ENCODE data around the gene CSGALNACT2. TPM values are rescaled to one million over a fixed set of nuclear protein-coding genes. Genes with fewer than 3 reads are reported as not detected.

CSGALNACT2 gene
- total and polyA plus RNA-seq, 7 donors, result 3.2 to 37.1 (median 25.0) TPM

DNA sequence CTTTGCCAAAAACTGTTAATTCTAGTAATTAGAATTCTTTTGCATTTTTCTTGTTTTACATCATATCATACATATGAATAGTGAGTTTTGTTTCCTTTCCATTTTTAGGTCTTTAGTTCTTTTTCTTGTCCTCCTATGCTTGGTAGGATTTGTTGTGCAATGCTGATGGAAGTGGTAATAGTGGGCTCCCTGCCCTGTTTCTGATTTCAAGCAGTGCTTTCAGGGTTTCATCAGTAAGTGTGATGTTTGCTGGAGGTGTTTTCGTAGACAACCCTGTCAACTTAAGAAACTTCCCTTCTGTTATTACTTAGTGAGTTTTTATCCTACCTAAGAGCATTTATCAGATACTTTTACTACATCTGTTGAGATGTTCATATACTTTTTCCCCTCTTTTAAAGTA, 50.5 kb downstream of the CSGALNACT2 start:
- DNase-seq, result no peak
- H3K27ac ChIP-seq, result no peak overlapping the region
- TF ChIP-seq, protein P1, sequence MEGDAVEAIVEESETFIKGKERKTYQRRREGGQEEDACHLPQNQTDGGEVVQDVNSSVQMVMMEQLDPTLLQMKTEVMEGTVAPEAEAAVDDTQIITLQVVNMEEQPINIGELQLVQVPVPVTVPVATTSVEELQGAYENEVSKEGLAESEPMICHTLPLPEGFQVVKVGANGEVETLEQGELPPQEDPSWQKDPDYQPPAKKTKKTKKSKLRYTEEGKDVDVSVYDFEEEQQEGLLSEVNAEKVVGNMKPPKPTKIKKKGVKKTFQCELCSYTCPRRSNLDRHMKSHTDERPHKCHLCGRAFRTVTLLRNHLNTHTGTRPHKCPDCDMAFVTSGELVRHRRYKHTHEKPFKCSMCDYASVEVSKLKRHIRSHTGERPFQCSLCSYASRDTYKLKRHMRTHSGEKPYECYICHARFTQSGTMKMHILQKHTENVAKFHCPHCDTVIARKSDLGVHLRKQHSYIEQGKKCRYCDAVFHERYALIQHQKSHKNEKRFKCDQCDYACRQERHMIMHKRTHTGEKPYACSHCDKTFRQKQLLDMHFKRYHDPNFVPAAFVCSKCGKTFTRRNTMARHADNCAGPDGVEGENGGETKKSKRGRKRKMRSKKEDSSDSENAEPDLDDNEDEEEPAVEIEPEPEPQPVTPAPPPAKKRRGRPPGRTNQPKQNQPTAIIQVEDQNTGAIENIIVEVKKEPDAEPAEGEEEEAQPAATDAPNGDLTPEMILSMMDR (IDR thresholded peaks at IDR 0.05), result no peak
- TF ChIP-seq EP300 (IDR thresholded peaks at IDR 0.05), result no peak
- TF ChIP-seq POLR2A (IDR thresholded peaks at IDR 0.05), result no peak
- TF ChIP-seq POLR2AphosphoS5 (IDR thresholded peaks at IDR 0.05), result no peak
- H3K9me3 ChIP-seq, result no peaks in the 10 kb centered on the region
- H3K27me3 ChIP-seq, result no peaks in the 10 kb centered on the region
- peaks cover 0 to 15% (median 9%) of the 10 kb centered on the region in 4 donors for H3K4me1 ChIP-seq
- no peak overlapping the region for H3K4me3 ChIP-seq
- intact Hi-C loops (cut with DNase I), result no loop called here
- peaks cover 0 to 23% (median 3%) of the 10 kb centered on the region in 4 donors for H3K36me3 ChIP-seq
- WGBS, 2 donors, result 91 to 92% methylated on average over 1 of the region's 1 CpG

DNA sequence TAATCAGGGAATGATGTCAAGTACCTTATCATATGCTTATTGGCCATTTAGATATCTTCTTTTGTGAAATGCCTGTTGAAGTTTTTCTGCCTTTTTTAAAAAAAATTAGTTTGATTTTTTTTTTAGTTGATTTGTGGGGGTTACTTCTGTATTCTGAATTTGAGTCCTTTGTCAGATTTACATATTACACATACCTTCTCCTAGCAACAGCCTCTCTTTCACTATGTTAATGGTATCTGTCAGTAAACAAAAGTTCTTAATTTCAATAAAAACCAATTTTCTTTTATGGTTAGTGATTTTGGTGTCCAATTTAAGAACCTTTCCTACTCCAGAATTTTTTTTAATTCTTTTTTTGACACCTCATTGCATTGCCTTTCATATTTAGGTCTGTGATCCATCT, 52.0 kb downstream of the CSGALNACT2 start:
- H3K4me1 ChIP-seq, result peaks cover 0 to 15% (median 9%) of the 10 kb centered on the region in 4 donors
- no peak overlapping the region for H3K4me3 ChIP-seq
- DNase-seq, result no peak
- peaks cover 0 to 14% (median under 1%) of the 10 kb centered on the region in 4 donors for H3K36me3 ChIP-seq
- no peaks in the 10 kb centered on the region for H3K27me3 ChIP-seq
- peak overlapping the region in 1 of 4 donors; percentile 48 for H3K27ac ChIP-seq
- intact Hi-C loops (cut with DNase I), result no loop called here
- no peaks in the 10 kb centered on the region for H3K9me3 ChIP-seq
- TF ChIP-seq EP300 (IDR thresholded peaks at IDR 0.05) (no peak), POLR2A (IDR thresholded peaks at IDR 0.05) (no peak)

DNA sequence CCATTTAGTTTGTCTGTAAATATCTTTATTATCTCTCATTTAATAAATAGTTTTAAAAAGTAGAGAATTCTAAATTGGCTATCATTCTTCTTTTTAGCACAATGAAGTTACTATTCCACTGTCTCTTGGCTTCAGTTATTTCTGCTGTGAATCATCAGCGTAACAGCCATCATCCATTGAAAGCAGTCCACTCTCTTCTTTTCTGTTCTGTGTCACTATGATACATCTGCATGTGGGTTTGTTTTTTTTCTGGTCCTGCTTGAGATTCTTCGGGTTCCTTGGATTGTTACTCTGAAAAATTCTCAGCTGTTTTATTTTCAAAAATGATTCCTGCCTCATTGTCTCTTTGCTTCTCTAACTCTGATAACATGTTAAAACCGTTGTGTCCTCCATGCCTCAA, 52.5 kb downstream of the CSGALNACT2 start:
- Histone ChIP-seq H3K27ac (peak overlapping the region in 2 of 4 donors; percentile 32 to 48), H3K27me3 (no peaks in the 10 kb centered on the region), H3K36me3 (peaks cover 0 to 11% (median 0%) of the 10 kb centered on the region in 4 donors), H3K4me1 (peaks cover 0 to 15% (median 9%) of the 10 kb centered on the region in 4 donors), H3K4me3 (no peak overlapping the region), H3K9me3 (no peaks in the 10 kb centered on the region)
- 83 to 94% methylated on average over 3 of the region's 3 CpGs for WGBS, 2 donors
- DNase-seq, result no peak
- intact Hi-C loops (cut with DNase I), result no loop called here
- TF ChIP-seq POLR2A (IDR thresholded peaks at IDR 0.05), result no peak
- no peak for TF ChIP-seq POLR2AphosphoS5 (IDR thresholded peaks at IDR 0.05)
- no peak for TF ChIP-seq EP300 (IDR thresholded peaks at IDR 0.05)
- TF ChIP-seq, protein P1 (IDR thresholded peaks at IDR 0.05), result no peak

DNA sequence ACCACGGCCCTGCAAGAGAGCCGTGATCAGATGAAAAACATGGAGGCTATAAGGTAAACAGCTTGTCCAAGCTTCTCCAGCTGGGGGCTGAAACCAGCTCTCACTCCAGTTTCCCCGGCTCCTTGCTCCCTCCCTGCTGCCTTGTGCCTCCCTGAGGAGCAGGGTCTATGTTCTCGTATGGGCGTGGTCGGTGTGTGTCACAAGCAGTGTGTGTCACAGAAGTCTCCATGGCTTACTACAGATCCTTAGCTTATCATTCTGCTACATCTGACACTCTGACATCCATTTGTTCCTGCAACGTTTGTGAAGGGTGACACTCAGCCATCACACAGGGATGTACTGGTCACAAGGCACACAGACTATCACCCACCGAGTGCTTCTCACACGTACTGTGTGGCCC, 54.6 kb downstream of the CSGALNACT2 start:
- 77 to 86% methylated on average over 9 of the region's 9 CpGs for WGBS, 2 donors
- TF ChIP-seq, protein P1 (IDR thresholded peaks at IDR 0.05), result no peak
- no peak for TF ChIP-seq EP300 (IDR thresholded peaks at IDR 0.05)
- TF ChIP-seq POLR2AphosphoS5 (IDR thresholded peaks at IDR 0.05), result no peak
- TF ChIP-seq POLR2A (IDR thresholded peaks at IDR 0.05), result no peak
- intact Hi-C loops (cut with DNase I), result no loop called here

DNA sequence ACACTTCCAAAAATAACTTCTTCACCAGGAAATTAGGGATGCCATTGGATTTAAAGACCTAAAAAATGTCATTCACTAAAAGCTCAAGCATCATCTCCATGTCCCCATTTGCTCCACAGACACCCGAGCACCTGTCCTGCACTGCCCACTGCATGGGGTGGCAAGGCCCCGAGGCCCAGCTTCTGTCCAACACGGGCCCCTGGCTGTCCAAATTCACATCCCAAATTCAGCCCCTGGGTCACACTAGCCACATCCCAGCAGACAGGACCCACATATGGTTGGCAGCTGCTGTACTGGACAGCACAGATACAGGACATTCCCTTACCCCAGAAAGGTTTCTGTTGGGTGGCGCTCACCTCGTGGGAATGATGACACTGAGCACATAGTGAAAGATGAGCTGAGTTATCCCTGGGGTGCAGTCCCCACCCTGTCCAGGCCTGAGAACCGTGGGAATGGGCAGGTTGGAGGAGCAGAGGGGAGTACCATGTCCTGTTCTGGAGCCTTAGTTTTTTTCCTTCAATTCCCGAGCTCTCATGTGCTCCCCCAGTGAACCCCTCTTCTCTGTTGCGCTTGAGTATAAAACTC, 55.3 kb downstream of the CSGALNACT2 start:
- Histone ChIP-seq H3K27ac (no peak overlapping the region), H3K4me3 (no peak overlapping the region), H3K27me3 (no peaks in the 10 kb centered on the region), H3K4me1 (peaks cover 0 to 15% (median 9%) of the 10 kb centered on the region in 4 donors), H3K9me3 (no peaks in the 10 kb centered on the region), H3K36me3 (no peaks in the 10 kb centered on the region)
- 88 to 89% methylated on average over 8 of the region's 8 CpGs for whole genome bisulfite sequencing, 2 donors
- TF ChIP-seq POLR2A (IDR thresholded peaks at IDR 0.05), result no peak
- TF ChIP-seq, protein P1 (IDR thresholded peaks at IDR 0.05), result no peak
- TF ChIP-seq EP300 (IDR thresholded peaks at IDR 0.05), result no peak
- no peak for TF ChIP-seq POLR2AphosphoS5 (IDR thresholded peaks at IDR 0.05)
- DNase-seq, result no peak
- intact Hi-C loops (cut with DNase I), result no loop called here

More for the DNA sequence above, 54.6 kb downstream of the CSGALNACT2 start:
- no peaks in the 10 kb centered on the region for H3K36me3 ChIP-seq
- no peaks in the 10 kb centered on the region for H3K9me3 ChIP-seq
- no peaks in the 10 kb centered on the region for H3K27me3 ChIP-seq
- H3K4me1 ChIP-seq, result peaks cover 0 to 15% (median 9%) of the 10 kb centered on the region in 4 donors
- H3K4me3 ChIP-seq, result no peak overlapping the region
- DNase-seq, result no peak
- H3K27ac ChIP-seq, result no peak overlapping the region
